Sigmoid colon (tissue), 7 donors: ENCODE data around the gene MOB3A. TPM values are rescaled to one million over a fixed set of nuclear protein-coding genes. Genes with fewer than 3 reads are reported as not detected.

ENCODE experiments used
- DNase-seq: peaks from one replicate; pipeline ENCODE4 v3.0.0-alpha.2; 2019
- H3K27ac ChIP-seq, 4 donors: fragments of 200-600 bp; sonication (generic); one replicate each; pipeline ENCODE4 v1.5.1; 2016 to 2019; ENCODE audit warnings: mild to moderate bottlenecking in 1 of 4
- H3K27me3 ChIP-seq, 3 donors: fragments of 200-600 bp; sonication (generic); one replicate each; pipeline ENCODE4 v1.5.1; 2019; ENCODE audit warnings: mild to moderate bottlenecking in 1 of 3
- H3K36me3 ChIP-seq, 4 donors: fragments of 200-600 bp; sonication (generic); one replicate each; pipeline ENCODE4 v1.5.1; 2016 to 2019
- H3K4me1 ChIP-seq, 4 donors: fragments of 200-600 bp; sonication (generic); one replicate each; pipeline ENCODE4 v1.5.1; 2017 to 2019
- H3K4me3 ChIP-seq, 4 donors: fragments of 200-600 bp; sonication (generic); one replicate each; pipeline ENCODE4 v1.5.1; 2017 to 2019; ENCODE audit warnings: mild to moderate bottlenecking in 2 of 4, moderate library complexity in 1 of 4
- H3K9me3 ChIP-seq, 4 donors: fragments of 200-600 bp in 3 of 4; sonication (generic) in 3 of 4; one replicate each; pipeline versions ENCODE4 v1.5.1 to v1.6.1; 2013 to 2019
- CTCF ChIP-seq, 4 experiments: fragments of 450-650 bp in 3 of 4; fragments of 200-600 bp in 1 of 4; IDR thresholded peaks; one replicate each; pipeline ENCODE4 v1.5.1; 2016 to 2019; ENCODE audit warnings: antibody characterized with exemption in 4 of 4, mild to moderate bottlenecking in 3 of 4, moderate library complexity in 2 of 4
- EP300 ChIP-seq, 4 donors: sonication (generic); formaldehyde crosslinking; IDR thresholded peaks; one replicate each; pipeline ENCODE4 v1.6.1; 2017; ENCODE audit warnings: antibody characterized with exemption in 4 of 4
- POLR2A ChIP-seq, 2 donors: fragments of 450-650 bp; IDR thresholded peaks; one replicate each; pipeline ENCODE4 v1.6.1; 2016; ENCODE audit warnings: antibody characterized with exemption in 2 of 2, mild to moderate bottlenecking in 2 of 2, moderate library complexity in 2 of 2
- POLR2AphosphoS5 ChIP-seq, 4 donors: sonication (generic); formaldehyde crosslinking; IDR thresholded peaks; one replicate each; pipeline ENCODE4 v1.6.1; 2017; ENCODE audit warnings: antibody characterized with exemption in 4 of 4
- WGBS, 2 donors: extraction: QIAGEN DNeasy Blood & Tissue Kit; methylation state at CpG; one replicate each; pipeline ENCODE4 v1.1.7; 2013; 5-methylcytosine and 5-hydroxymethylcytosine counted together
- intact Hi-C: fragments of 100-400 bp; cut with DNase I; formaldehyde crosslinking; loops from one replicate; pipeline ENCODE4 v1.15.1; 2023
- polyA plus RNA-seq, 3 donors: library from polyadenylated mRNA; stranded (reverse); fragments of 200-250 nt; gene quantifications; one replicate each; pipeline ENCODE4 v1.2.3, GENCODE V29; 2013
- total RNA-seq, 4 donors: library from RNA; depleted of rRNA; stranded (reverse); fragments of >200 nt; gene quantifications; one replicate each; pipeline ENCODE4 v1.1.0, GENCODE V29; 2016
- donor health status: healthy with polysubstance abuse.
- donor health status: Bipolar disorder and iron deficiency.
- donor health status: healthy.

MOB3A gene
- total and polyA plus RNA-seq, 7 donors, result 14.4 to 65.4 (median 28.6) TPM

- Histone ChIP-seq H3K4me3 (no peak overlapping the region), H3K36me3 (peaks cover 75 to 100% (median 92%) of the 10 kb centered on the region in 4 donors), H3K27ac (no peak overlapping the region), H3K4me1 (no peaks in the 10 kb centered on the region), H3K9me3 (no peaks in the 10 kb centered on the region), H3K27me3 (no peaks in the 10 kb centered on the region)
- TF ChIP-seq EP300 (IDR thresholded peaks at IDR 0.05), result no peak
- no peak for TF ChIP-seq POLR2A (IDR thresholded peaks at IDR 0.05)
- no peak for TF ChIP-seq CTCF (IDR thresholded peaks at IDR 0.05)
- TF ChIP-seq POLR2AphosphoS5 (IDR thresholded peaks at IDR 0.05), result no peak
- intact Hi-C loops, result no loop called here
- no peak for DNase-seq
- 96% methylated on average over 25 of the region's 25 CpGs for WGBS, 2 donors
These were observed 20.4 kb upstream of the MOB3A start for GRCh38 chr19:2116507-2116906.

- TF ChIP-seq EP300 (IDR thresholded peaks at IDR 0.05) (no peak), POLR2AphosphoS5 (IDR thresholded peaks at IDR 0.05) (no peak), POLR2A (IDR thresholded peaks at IDR 0.05) (no peak), CTCF (IDR thresholded peaks at IDR 0.05) (no peak)
- no peak overlapping the region for H3K27ac ChIP-seq
- no peaks in the 10 kb centered on the region for H3K27me3 ChIP-seq
- H3K4me1 ChIP-seq, result no peaks in the 10 kb centered on the region
- 96% methylated on average over 24 of the region's 24 CpGs for whole genome bisulfite sequencing, 2 donors
- intact Hi-C loops, result no loop called here
- DNase-seq, result no peak
- H3K4me3 ChIP-seq, result no peak overlapping the region
- H3K9me3 ChIP-seq, result no peaks in the 10 kb centered on the region
- H3K36me3 ChIP-seq, result peaks cover 74 to 100% (median 92%) of the 10 kb centered on the region in 4 donors
These were observed 19.8 kb upstream of the MOB3A start for GRCh38 chr19:2115911-2116426.

- DNase-seq, result no peak
- no peaks in the 10 kb centered on the region for H3K9me3 ChIP-seq
- 96 to 97% methylated on average over 25 of the region's 25 CpGs for WGBS, 2 donors
- no peak for TF ChIP-seq POLR2A (IDR thresholded peaks at IDR 0.05)
- no peak for TF ChIP-seq EP300 (IDR thresholded peaks at IDR 0.05)
- no peak for TF ChIP-seq CTCF (IDR thresholded peaks at IDR 0.05)
- TF ChIP-seq POLR2AphosphoS5 (IDR thresholded peaks at IDR 0.05), result no peak
- H3K27me3 ChIP-seq, result no peaks in the 10 kb centered on the region
- no peaks in the 10 kb centered on the region for H3K4me1 ChIP-seq
- peaks cover 74 to 100% (median 92%) of the 10 kb centered on the region in 4 donors for H3K36me3 ChIP-seq
- no peak overlapping the region for H3K27ac ChIP-seq
- intact Hi-C loops, result no loop called here
- H3K4me3 ChIP-seq, result no peak overlapping the region
These were observed 19.2 kb upstream of the MOB3A start for GRCh38 chr19:2115324-2115723.

GRCh38 chr19:2114821-2115220 is 18.7 kb upstream of the MOB3A start:
- WGBS, 2 donors, result 95 to 96% methylated on average over 21 of the region's 21 CpGs
- Histone ChIP-seq H3K27ac (no peak overlapping the region), H3K27me3 (no peaks in the 10 kb centered on the region), H3K4me1 (no peaks in the 10 kb centered on the region), H3K36me3 (peaks cover 76 to 100% (median 92%) of the 10 kb centered on the region in 4 donors), H3K9me3 (no peaks in the 10 kb centered on the region), H3K4me3 (no peak overlapping the region)
- TF ChIP-seq CTCF (IDR thresholded peaks at IDR 0.05), result no peak
- TF ChIP-seq EP300 (IDR thresholded peaks at IDR 0.05), result no peak
- no peak for TF ChIP-seq POLR2AphosphoS5 (IDR thresholded peaks at IDR 0.05)
- no peak for TF ChIP-seq POLR2A (IDR thresholded peaks at IDR 0.05)
- intact Hi-C loops, result no loop called here
- DNase-seq, result no peak

GRCh38 chr19:2114218-2114617 is 18.1 kb upstream of the MOB3A start:
- Histone ChIP-seq H3K4me1 (no peaks in the 10 kb centered on the region), H3K9me3 (no peaks in the 10 kb centered on the region), H3K27ac (no peak overlapping the region), H3K27me3 (no peaks in the 10 kb centered on the region), H3K4me3 (no peak overlapping the region), H3K36me3 (peaks cover 81 to 100% (median 96%) of the 10 kb centered on the region in 4 donors)
- TF ChIP-seq POLR2A (IDR thresholded peaks at IDR 0.05), result no peak
- intact Hi-C loops, result no loop called here
- DNase-seq, result no peak
- WGBS, 2 donors, result 93 to 95% methylated on average over 9 of the region's 9 CpGs
